Inflammatory macrophage (primary cell): Measurements from ENCODE around the gene TEC.
"Not testable (repeated sequence)": the region's sequence is repeated elsewhere in the genome, so short reads cannot be mapped to it uniquely, and the experiment has no call there.

Experiments
- DNase-seq, 2 donors: peaks; one replicate each; pipeline ENCODE4 v3.0.0-alpha.2; 2020 to 2022

TEC gene

DNA sequence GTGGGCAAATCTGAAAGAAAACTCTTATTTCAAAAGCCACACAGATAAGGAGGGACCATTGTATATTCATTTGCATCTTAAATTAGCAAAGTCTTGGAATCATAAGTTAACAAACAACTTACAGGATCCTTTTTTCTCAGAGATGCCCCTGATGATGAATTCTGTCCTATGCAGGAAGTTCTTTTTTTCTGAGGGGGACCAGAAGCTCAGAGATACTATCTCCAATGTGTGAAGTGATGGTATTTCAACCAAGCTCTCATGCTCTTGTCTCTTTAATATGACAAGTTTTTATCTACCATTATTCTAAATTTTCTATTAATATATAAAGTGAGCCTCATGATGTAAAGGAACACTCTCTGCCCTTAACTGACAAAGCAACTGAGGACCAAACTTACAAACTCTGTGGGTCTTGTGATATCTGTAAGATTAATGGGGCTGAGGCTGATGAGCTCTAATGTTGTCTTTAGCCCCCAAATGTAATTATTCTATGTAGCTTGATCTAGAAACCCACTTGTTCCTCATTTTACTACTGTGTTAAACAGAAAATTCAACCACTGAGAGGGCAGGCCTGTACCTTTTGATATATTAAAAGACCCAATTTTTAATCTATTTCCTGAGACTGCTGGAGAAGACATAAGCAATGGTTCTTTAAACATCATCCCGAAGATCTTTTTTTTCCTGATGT is 27.0 kb downstream of the TEC start:
- DNase-seq, result no peak

DNA sequence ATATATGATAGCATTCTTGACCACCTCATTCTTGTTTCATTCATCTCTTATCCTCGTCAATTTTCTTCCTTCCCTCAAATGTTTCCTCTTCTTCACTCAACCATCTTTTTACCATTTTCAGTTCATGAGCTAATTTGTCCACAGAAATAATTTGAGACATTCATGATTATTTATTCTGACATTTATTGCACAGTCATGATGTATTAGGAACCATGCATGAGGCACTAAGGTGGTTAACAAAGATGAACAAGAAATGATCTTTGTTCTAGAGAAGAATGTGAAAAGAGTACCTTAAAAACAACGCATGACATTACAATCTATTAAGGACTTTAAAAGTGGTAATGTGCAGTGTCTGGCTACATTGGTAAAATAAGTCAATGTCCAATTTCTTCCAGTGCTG is 27.9 kb downstream of the TEC start:
- DNase-seq, result no peak

DNA sequence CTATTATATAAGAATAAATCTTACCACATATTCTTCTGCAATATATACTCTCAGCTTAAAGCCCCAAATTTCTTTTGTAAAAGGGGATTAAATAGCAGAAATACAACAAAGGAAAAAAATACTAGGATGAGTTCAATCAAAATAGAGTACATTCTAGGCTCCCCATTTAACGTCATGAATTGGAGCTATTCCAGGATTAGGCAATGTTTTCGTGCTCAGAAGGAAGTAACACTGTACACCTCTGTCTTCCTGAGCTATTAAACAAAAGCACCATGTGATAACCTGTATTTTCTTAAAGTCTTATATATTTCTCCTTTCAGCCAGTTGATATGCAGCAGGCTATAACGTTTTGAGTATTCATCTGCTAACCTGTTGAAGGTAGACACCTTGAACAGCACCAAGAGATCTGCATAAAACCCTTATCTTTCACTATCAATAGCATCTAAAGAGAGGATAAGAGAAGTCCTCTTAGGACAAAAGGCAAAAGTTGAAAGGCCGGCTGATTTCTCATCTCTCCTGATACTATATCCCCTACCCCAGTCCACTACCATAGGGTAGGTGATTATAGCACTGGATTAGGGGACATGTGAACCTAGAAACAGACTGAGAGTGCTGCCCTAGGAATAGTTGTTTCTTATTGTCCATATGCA is 31.5 kb downstream of the TEC start:
- DNase-seq, result no peak

DNA sequence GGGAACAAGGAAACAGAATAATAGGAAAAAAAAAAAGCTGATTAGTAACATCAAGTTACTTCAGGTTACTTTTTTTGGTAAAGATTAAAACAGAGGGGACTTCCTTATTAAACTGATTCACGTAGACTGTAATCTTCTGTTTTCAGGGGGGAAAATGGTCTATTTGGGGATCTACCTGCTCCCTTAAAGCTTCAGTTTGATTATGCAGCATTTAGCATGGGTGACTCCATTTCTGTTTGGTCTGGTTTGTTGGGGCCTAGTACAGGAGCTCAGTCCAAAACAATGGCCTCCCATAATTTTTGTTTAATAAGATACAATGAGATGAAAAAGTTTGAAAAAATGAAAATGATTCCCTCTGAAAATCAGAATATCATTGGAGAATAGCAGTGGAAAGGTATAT is 34.6 kb downstream of the TEC start:
- no peak for DNase-seq

DNA sequence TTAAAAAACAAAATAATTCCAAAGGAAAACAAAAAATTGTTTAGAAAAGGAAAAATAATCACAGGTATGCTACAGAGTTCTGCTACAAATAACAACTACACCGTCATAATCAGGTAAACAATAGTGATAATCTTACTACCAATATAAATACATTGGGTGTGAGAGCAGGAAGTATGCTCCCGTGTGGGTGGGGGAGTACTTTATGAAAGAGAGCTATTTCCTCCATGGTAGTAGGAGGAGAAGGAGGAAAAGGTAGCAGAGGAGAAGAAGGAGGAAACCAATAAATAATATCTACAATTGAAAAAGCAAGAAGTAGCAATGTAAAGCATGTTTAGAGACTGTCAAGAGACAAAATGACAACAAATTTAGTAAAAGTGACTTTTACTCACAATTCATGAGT is 35.1 kb downstream of the TEC start:
- peak in 1 of 2 donors; percentile 18 for DNase-seq

DNA sequence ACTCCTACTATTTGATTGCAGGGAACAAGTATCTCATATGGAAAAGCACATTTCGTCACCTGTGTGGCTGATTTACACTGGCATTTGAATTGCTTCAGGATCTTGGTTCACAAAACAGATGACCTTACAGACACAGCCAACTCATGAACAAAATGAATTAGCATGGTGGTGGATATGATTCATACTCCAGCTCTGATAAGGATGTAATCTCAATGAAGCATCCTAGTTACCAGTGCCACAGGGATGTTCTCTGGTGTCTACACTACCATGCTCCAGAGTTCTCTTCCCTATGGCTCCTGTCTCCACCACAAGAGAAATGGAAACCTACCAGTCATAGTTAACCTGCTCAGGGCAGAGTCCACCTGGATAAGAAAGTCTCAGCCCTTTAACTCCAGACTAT is 40.7 kb downstream of the TEC start:
- no peak for DNase-seq

DNA sequence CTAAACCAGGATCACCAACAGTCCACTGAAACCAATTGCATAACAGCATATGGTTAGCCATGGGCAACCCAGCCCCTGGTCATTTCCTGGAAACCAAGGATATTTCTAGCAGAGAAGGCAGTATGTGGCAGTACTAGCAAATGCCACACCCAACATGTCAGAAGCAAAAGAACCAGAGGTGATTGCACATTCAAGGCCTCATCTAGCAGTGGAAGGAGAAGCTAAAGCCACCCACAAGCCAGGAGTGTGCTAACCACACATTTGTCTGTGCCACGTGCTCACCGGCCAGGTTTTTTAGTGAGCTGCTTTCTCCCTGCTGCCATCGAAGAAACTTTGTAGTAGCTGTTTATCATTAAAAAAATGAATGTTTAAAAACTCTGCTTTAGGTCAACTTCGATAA is 42.0 kb downstream of the TEC start:
- peak; percentile 70 to 91 for DNase-seq

DNA sequence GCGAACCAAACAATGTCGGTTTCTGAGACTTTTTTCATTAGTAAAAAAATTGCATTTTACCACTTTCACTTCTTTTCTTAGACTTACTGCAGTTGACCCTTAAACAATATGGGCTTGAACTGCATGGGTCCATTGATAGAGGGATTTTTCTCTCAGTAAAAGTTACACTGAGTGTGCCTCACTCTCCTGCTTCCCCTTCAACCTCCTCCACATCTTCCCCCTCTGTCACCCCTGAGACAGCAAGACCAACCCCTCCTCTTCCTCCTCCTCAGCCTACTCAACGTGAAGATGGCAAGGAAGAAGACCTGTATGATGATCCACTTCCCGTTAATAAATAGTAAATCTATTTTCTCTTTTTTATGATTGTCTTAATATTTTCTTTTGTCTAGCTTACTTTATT is 43.4 kb downstream of the TEC start:
- peak; percentile 19 to 39 for DNase-seq

DNA sequence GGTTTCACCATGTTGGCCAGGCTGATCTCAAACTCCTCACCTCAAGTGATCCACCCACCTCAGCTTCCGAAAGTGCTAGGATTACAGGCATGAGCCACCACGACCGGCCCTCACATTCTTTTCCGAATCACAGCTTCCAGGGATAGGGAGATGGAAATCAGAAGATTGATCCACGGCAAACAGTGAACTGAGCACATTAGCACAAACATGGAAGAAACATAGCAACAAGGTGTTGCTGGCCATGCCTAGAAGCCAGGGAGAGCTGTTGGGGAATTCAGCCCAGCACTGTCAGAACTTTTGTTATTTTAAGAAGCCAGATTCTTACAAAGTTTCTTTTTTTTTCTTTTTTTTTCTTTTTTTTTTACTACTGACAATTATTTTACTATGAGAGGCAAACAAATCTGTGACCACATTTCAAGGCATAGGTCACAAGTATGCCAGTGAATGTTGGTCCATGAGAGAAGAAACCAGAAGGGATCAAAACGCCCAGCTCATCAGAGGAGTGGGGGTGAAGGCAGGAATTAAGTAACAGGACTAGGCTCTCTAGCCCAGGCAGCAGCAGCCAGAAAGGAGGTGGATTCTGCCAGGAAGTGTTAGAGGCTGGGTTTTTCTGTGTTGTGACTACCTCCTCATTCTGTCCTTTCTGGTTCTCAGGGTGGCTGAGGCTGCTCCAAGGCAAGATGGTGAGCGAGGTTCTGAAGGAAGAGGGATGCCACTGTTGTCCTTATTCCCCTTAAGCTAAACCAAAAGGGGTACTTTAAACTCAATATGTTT is 44.1 kb downstream of the TEC start:
- peak in 1 of 2 donors; percentile 9 for DNase-seq

DNA sequence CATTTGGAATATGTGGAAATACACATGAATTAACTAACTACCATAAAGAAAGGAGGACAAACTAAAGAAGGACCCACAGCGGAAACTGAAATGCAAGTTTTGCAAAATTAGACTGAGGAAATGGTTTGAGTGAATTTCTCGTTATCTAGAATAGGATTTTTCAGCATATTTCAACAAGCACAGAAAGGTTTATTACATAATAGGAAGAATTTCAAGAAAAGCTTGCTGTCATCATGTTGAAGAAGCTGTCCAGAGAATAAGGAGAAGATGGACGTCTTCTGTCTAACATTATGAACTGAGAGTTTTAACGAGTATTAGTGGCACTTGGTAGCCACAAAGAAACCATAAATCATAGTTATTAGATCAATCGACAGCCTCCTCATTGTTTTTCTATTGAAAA is 45.0 kb downstream of the TEC start:
- DNase-seq, result peak; percentile 26 to 84

DNA sequence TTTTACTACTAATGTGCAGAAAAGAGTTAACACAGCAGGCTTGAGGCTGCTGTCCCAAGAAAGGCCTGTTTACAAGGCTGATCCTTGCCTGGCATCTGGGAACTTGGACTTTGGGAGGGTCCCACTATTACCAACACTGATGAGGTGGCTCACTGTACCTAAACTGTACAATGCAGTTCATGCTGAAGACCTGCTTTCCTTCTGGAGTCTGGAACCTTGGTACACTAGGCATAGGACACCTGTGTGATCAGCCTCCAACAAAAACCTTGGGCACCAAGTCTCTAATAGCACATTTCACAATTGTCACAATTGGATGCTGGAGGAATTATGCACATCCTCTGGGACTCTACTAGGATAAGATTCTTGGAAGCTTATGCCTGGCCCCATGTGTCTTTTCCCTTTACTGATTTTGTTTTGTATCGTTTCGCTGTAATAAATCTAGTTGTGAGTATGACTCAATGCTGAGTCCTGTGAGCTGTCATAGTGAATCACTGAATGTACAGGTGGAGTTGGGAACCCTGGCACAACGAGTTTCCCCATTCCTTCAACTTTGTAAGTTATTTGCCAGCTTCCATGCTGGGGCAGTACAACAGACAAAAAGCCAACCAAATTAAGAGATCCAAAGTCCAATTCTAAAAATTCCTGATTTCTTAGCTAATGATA is 45.9 kb downstream of the TEC start:
- DNase-seq, result no peak

DNA sequence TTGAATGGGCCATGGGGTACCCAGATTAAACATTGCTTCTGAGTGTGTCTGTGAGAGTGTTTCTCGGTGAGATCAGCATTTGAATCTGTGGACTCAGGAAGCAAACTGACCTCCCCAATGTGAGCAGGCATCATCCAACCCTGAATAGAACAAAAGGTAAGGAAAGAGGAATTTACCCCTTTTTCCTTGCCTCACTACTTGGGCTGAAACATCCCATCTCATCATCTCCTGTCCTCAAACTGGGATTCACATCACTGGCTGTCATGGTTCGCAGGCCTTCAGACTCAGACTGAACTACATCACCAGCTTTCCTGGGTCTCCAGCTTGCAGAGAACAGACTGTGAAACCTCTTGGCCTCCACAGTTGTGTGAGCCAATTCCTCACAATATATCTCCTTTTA is 47.1 kb downstream of the TEC start:
- DNase-seq, result no peak

DNA sequence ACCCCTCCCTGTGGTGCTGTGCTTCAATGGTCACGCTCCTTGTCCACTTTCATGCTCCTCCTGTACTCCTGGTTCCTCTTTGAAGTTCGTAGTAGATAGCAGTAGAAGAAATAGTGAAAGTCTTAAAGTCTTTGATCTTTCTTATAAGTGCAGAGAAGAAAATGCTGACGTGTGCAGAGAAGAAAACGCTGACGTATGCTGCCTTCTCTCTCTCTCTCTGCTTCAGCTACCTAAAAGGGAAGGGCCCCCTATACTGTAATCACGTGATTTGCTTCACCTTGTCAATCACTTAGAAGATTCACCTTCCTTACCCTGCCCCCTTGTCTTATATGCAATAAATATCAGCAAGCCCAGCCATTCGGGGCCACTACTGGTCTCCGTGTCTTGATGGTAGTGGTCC is 50.2 kb downstream of the TEC start:
- not testable (repeated sequence) for DNase-seq

DNA sequence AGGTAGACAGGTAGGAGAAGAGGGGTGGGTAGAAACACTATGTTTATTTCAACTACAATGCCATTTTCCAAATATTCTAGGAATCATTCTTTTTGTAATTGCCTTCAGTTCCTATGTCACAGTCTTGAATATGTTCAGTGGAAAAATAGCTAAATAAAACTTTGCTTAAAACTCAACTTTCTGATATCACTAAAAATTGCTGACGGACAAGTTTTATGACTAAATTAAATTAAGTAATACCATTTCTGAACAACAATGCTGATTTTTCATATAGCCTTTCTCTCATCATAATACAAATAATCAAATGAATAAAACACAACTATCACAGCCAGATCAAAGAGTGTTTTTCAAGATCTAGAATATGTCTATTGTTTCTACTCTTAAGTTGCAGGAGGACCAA is 53.1 kb downstream of the TEC start:
- no peak for DNase-seq

DNA sequence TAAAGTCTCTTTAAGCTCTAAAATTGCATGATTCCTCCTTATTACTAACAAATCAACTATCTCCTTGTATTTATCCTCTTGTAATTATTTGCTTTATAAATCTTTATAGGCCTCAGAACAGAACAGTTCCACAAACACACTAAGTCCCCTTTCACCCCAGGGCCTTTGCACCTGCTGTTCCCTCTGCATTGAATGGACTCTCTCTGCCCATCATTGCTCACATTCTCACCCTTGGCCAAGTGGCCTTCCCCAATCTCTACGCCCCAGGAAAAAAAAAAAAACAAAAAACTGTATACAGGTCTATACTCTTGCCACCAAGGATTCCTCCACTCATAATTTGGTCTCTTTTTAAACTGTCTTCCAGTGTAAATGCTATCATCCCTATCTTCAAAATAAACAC is 53.7 kb downstream of the TEC start:
- DNase-seq, result no peak

DNA sequence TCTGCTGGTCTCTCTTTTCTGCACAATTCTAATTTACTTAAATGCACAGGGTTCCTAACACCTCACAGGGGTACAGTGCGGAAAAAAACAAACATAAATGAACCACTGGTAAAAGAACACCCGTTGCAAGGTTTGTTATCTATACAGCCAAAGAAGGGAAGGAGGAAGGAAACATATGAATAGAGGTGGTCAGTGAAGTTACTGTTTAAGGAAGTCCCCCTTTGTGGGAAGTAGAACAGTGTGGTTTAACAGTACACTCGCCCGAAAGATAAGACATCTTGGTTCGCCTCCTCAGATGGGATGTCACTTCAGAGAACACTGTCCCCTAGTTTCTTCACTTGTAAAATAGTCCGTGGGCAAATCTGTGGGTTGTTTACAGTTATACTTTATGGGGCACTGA is 57.5 kb downstream of the TEC start:
- DNase-seq, result peak; percentile 28 to 41

DNA sequence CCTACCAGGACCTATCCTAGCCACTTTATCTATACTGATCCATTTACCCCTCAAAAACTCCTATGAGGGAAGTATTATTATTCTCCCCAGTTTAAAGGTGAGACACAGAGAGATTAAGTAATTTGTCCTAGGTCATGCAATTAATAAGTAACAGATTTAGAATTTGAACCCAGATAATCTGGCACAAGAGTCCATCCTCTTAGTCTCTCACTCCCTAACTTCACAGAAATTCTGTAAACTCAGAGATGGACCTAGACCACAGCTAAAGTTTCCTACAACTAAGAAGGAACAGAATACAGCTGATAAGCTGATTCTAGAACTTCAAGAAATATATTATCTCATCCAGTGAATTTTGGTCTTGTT is 58.7 kb downstream of the TEC start:
- DNase-seq, result no peak

DNA sequence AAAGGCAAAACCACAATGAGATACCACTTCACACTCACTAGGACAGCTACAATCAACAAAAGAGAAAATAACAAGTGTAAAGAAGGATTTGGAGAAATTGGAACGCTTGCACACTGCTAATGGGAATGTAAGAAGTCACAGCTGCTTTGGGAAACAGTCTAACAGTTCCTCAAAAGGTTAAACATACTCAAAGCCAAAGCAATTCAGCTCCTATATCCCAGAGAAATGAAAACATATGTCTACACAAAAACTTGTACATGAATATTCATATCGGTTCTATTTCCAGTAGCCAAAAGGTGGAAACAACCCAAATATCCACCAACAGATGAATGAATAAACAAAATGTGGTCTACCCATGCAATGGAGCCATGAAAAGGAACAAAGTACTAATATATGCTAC is 64.0 kb downstream of the TEC start:
- DNase-seq, result no peak

DNA sequence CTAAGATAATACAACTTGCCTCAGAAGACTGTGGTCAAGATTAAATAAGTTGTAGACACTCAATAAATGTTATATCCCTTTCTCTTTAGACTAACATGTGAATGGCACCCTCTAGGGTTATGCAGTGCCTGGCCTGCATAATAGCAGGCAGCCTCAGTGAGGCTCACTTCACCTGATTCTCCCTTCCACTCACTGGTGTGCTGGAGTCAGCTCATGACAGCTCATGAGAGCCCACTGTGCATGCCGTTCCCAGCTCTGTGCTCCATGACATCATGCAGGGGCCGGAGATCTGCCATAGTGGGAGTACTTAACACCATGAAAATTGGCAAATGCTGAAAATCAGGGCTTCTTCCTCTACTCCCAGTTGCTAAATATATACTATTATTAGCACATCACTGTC is 64.5 kb downstream of the TEC start:
- peak; percentile 39 to 65 for DNase-seq

DNA sequence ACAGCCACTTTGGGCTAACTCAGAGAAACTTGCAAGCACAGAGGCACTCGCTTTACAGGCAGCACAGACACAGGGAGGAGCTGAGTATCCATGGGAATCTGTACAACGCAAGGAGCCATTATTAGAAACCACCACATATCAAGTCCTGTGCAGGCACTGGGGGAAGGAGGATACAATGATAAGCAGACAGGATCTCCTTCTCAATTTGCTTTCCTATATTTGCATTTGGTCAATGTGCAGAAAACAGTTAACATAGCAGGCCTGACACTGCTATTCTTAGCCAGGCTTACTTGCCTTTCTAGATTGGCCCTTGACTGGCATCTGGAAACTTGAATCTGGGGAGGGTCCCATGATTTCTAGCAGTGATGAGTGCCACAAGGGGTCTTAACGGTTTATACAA is 65.8 kb downstream of the TEC start:
- DNase-seq, result no peak

DNA sequence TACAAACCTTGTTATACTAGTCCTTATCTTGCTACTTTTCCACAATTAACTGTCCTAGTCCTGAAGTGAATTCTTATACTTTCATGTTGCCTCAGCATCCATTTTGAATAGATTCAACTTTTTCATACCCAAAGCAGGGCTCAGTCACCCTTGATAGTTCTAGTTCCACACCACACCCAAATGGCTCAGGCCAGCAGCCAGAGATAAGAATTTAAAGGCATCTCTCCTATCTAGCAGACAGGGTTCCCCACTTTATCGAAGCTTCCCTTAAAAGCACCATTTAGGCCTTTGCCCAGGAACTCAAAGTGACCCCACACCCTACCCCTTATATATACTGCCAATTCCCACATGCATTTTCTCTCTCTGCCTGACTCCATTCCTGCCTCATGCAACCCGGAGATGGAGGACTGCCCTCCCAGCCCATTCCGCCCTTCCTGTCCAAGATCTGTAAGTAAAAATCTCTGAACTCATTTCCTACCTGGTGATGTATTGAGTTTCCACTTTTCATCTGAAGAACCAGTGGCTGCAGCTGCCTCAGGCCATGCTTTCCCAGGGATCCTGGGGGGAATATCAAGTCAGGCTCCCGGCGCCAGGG is 71.9 kb downstream of the TEC start:
- no peak for DNase-seq

DNA sequence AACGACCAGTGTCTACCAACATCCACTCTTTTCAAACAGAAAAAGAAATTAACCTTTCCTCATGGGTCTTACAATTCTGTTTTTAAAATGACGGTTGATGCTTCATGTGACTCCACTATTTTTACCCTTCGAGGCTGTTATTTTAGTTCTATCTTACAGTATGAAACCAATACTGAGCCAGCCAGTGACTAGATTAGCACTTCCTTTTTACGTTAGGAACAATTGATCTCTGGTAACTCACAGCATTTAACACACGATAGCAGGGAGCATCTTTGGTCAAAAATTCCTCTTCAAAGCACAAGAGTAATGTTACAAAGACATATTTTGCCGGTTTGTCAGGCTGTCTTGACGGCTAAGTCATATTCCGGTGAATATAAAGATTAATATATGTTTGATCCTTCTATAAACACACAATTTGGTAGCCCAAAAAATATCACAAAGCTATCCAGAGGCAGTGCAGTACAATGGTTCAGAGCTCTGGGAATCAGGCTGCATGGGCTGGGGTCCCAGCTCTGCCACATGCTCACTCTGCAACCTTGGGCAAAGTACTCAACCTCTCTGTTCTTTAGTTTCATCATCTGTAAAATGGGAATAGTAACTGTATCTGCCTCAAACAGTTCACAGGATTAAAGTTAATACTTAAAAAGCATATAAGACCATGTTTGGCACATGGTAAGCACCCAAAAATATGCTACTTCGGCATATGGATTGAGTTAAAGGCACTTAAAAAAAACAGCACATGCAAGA is 72.7 kb downstream of the TEC start:
- no peak for DNase-seq
